Measurements from ENCODE around the gene SCML2. TPM values are rescaled to one million over a fixed set of nuclear protein-coding genes. Genes with fewer than 3 reads are reported as not detected.
"Not testable (repeated sequence)": the region's sequence is repeated elsewhere in the genome, so short reads cannot be mapped to it uniquely, and the experiment has no call there.

SCML2 gene
- total RNA-seq, 1 donor from 2014 or later: 8.2 TPM

- H3K9me3 Mint-ChIP-seq: peaks cover 58% of the 10 kb centered on the region
- no peak for TF ChIP-seq CTCF (IDR thresholded peaks at IDR 0.05; ENCODE audit: unreplicated experiment)
- no peak overlapping the region for H3K4me3 Mint-ChIP-seq
- no peaks in the 10 kb centered on the region for H3K27me3 Mint-ChIP-seq (ENCODE audit: low read depth)
- no peaks in the 10 kb centered on the region for H3K4me1 Mint-ChIP-seq
- no peak for DNase-seq (ENCODE audit: low spot score in 2 of 2, unreplicated experiment in 2 of 2)
- peaks cover 12% of the 10 kb centered on the region for H3K36me3 Mint-ChIP-seq
- no peak overlapping the region for H3K27ac Mint-ChIP-seq
These were observed 83.2 kb downstream of the SCML2 start for GRCh38 chrX:18271309-18271708.

- no peak overlapping the region for H3K4me3 Mint-ChIP-seq
- H3K4me1 Mint-ChIP-seq: no peaks in the 10 kb centered on the region
- H3K36me3 Mint-ChIP-seq: peaks cover 24% of the 10 kb centered on the region
- peaks cover 11% of the 10 kb centered on the region for H3K9me3 Mint-ChIP-seq
- no peak overlapping the region for H3K27ac Mint-ChIP-seq
- no peak for TF ChIP-seq CTCF (IDR thresholded peaks at IDR 0.05; ENCODE audit: unreplicated experiment)
- DNase-seq (ENCODE audit: low spot score in 2 of 2, unreplicated experiment in 2 of 2): no peak
- H3K27me3 Mint-ChIP-seq (ENCODE audit: low read depth): no peaks in the 10 kb centered on the region
These were observed 99.4 kb downstream of the SCML2 start for GRCh38 chrX:18255059-18255458.

- H3K9me3 Mint-ChIP-seq: peaks cover 24% of the 10 kb centered on the region
- DNase-seq (ENCODE audit: low spot score in 2 of 2, unreplicated experiment in 2 of 2): no peak
- no peaks in the 10 kb centered on the region for H3K4me1 Mint-ChIP-seq
- H3K27ac Mint-ChIP-seq: no peak overlapping the region
- no peak for TF ChIP-seq CTCF (IDR thresholded peaks at IDR 0.05; ENCODE audit: unreplicated experiment)
- H3K27me3 Mint-ChIP-seq (ENCODE audit: low read depth): no peaks in the 10 kb centered on the region
- H3K36me3 Mint-ChIP-seq: peaks cover 31% of the 10 kb centered on the region
- no peak overlapping the region for H3K4me3 Mint-ChIP-seq
These were observed 101.7 kb downstream of the SCML2 start for GRCh38 chrX:18252644-18253359.

- H3K4me1 Mint-ChIP-seq; H3K27ac Mint-ChIP-seq; H3K36me3 Mint-ChIP-seq; H3K27me3 Mint-ChIP-seq (ENCODE audit: low read depth); H3K4me3 Mint-ChIP-seq; DNase-seq (ENCODE audit: low spot score in 2 of 2, unreplicated experiment in 2 of 2): not testable (repeated sequence)
- H3K9me3 Mint-ChIP-seq: peaks cover 22% of the 10 kb centered on the region
These were observed 124.8 kb downstream of the SCML2 start for GRCh38 chrX:18229646-18230045.

- Mint-ChIP-seq H3K4me1 (no peaks in the 10 kb centered on the region), H3K4me3 (no peak overlapping the region), H3K27me3 (ENCODE audit: low read depth) (no peaks in the 10 kb centered on the region), H3K36me3 (no peaks in the 10 kb centered on the region), H3K9me3 (peaks cover 22% of the 10 kb centered on the region), H3K27ac (no peak overlapping the region)
- TF ChIP-seq CTCF (IDR thresholded peaks at IDR 0.05; ENCODE audit: unreplicated experiment): no peak
- DNase-seq (ENCODE audit: low spot score in 2 of 2, unreplicated experiment in 2 of 2): no peak
These were observed 126.4 kb downstream of the SCML2 start for GRCh38 chrX:18228069-18228468.

GRCh38 chrX:18227458-18227857, 127.0 kb downstream of the SCML2 start:
- Mint-ChIP-seq H3K36me3 (no peaks in the 10 kb centered on the region), H3K9me3 (peaks cover 22% of the 10 kb centered on the region), H3K27ac (no peak overlapping the region), H3K4me1 (no peaks in the 10 kb centered on the region), H3K27me3 (ENCODE audit: low read depth) (no peaks in the 10 kb centered on the region), H3K4me3 (no peak overlapping the region)
- no peak for DNase-seq (ENCODE audit: low spot score in 2 of 2, unreplicated experiment in 2 of 2)
- TF ChIP-seq CTCF (IDR thresholded peaks at IDR 0.05; ENCODE audit: unreplicated experiment): no peak
